Duodenal mucosa (tissue), 2 donors: Measurements from ENCODE around the gene RPRD2.
"Not testable (repeated sequence)": the region's sequence is repeated elsewhere in the genome, so short reads cannot be mapped to it uniquely, and the experiment has no call there.

Experiments
- H3K27ac ChIP-seq: one replicate; pipeline ENCODE4 v1.7.0; 2013; ENCODE audit warnings: low read depth, low read length
- H3K27me3 ChIP-seq, 2 donors: one replicate each; pipeline ENCODE4 v1.7.0; 2013; ENCODE audit warnings: low read length in 2 of 2, control low read depth in 1 of 2; ENCODE audit not compliant: insufficient read depth in 2 of 2, control insufficient read depth in 1 of 2
- H3K36me3 ChIP-seq, 2 donors: one replicate each; pipeline ENCODE4 v1.7.0; 2013; ENCODE audit warnings: low read length in 2 of 2, control low read depth in 1 of 2; ENCODE audit not compliant: insufficient read depth in 2 of 2, control insufficient read depth in 1 of 2
- H3K4me1 ChIP-seq, 2 donors: one replicate each; pipeline ENCODE4 v1.7.0; 2013; ENCODE audit warnings: low read length in 2 of 2, control low read depth in 1 of 2; ENCODE audit not compliant: insufficient read depth in 2 of 2, control insufficient read depth in 1 of 2
- H3K4me3 ChIP-seq, 2 donors: one replicate each; pipeline ENCODE4 v1.7.0; 2013; ENCODE audit warnings: low read length in 2 of 2, low read depth in 1 of 2
- H3K9ac ChIP-seq, 2 donors: one replicate each; pipeline ENCODE4 v1.7.0; 2013; ENCODE audit warnings: low read length in 2 of 2, low read depth in 1 of 2
- H3K9me3 ChIP-seq, 2 donors: one replicate each; pipeline ENCODE4 v1.7.0; 2013; ENCODE audit warnings: low read length in 2 of 2, control low read depth in 1 of 2; ENCODE audit not compliant: control insufficient read depth in 1 of 2

RPRD2 gene

DNA sequence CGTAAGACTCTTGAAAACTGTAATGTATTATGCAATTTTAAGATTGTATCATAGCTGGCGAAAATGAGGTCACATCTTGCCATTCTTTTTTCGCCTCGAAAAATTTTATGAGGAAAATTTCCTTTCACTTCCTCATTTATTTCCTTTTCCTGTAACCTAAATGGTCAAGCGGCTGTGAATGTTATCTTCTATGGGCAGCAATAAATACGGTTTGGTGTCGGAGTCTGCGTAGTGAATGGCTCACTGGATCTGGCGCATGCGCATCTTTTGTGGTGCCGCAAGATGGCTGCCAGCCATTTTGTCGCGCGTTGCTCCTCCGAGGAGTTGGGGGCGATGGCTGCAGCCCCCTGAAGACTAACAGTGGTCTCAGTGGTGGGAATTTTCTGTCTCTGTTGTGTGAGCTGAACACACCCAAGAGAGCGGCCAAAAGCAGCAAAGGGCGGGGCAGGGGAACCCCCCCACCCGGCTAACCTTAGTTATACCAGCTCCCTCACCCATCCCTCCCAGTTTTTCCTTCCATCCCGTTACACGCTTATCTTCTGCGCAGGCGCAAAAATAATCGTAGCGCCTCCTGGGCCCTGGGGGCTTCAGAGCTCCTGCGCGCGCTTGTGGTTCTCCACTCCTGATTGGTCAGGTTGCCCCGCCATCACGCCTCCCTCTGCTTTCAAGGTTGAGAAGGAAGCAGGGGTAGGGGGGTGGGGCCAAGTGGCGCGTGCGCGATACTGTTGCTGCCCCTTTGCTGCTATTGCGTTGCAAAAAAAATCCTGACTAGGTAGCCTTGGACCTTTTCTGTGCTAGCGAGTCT, at the start of gene RPRD2:
RPRD2 (plus strand) TSS at position 722 of the 805 bp plus-strand sequence. CDS start 568 bp downstream, outside the sequence.
- Histone ChIP-seq H3K4me3 (peak within 1 kb of the TSS; percentile 88 to 96), H3K27me3 (no peaks in the 10 kb centered on the region), H3K9me3 (no peaks in the 10 kb centered on the region), H3K4me1 (peaks cover 4 to 10% of the 10 kb centered on the region in 2 donors), H3K9ac (peak within 1 kb of the TSS; percentile 83 to 97), H3K36me3 (no peaks in the 10 kb centered on the region), H3K27ac (peak within 1 kb of the TSS; percentile 96)

DNA sequence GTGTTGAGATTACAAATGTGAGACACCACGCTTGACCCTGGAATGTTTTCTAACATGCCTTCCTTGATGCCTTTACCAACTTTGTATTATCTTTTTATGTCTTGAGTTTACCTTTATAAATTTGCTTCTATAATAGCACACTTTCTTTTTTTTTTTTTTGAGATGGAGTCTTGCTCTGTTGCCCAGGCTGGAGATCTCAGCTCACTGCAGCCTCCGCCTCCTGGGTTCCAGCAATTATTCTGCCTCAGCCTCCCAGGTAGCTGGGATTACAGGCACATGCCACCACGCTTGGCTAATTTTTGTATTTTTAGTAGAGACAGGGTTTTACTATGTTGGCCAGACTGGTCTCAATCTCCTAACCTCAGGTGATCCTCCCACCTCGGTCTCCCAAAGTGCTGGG, 49.3 kb upstream of the RPRD2 start:
- not testable (repeated sequence) for H3K9me3 ChIP-seq, H3K27me3 ChIP-seq, H3K4me1 ChIP-seq, H3K36me3 ChIP-seq, H3K27ac ChIP-seq, H3K4me3 ChIP-seq, H3K9ac ChIP-seq

DNA sequence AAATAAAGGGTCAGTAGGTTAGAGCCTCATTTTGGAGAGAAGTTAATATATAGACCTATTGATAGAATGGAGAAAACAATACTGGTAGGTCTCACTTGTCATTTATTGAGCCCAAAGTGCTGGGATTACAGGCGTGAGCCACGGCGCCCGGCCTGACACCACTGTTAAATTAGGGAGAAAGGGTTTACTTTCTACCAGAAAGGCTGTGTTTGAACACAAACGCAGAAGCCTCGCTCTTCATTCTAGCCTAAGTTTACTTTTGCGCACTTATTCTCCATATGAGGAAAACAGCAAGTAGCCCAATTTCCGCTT, 43.3 kb upstream of the RPRD2 start:
- Histone ChIP-seq H3K9me3 (no peaks in the 10 kb centered on the region), H3K4me1 (peaks cover 6 to 10% of the 10 kb centered on the region in 2 donors), H3K9ac (peak overlapping the region in 1 of 2 donors; percentile 95)

DNA sequence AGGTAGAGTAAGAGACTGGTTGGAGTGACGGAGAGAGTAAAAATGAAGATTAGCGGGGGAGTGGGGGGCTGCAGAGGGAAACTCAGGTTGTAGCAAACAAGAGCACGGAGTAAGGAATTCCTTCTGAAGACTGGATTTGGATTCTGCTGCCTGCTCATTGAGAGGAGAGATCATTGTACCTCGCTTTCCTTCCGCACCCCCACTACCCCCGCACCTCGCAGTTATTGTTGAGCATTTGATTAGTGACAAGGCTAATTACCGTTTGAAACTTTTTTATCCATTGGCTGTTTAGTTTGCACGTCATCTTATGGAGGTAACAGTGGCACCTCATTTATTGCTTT, 42.2 kb upstream of the RPRD2 start:
- peak overlapping the region; percentile 88 to 95 for H3K9ac ChIP-seq
- peaks cover 6 to 10% of the 10 kb centered on the region in 2 donors for H3K4me1 ChIP-seq
- no peaks in the 10 kb centered on the region for H3K27me3 ChIP-seq
- H3K27ac ChIP-seq, result peak overlapping the region; percentile 72
- H3K4me3 ChIP-seq, result peak overlapping the region; percentile 88 to 99
- H3K9me3 ChIP-seq, result no peaks in the 10 kb centered on the region
- peaks cover 21 to 22% of the 10 kb centered on the region in 2 donors for H3K36me3 ChIP-seq

More for the DNA sequence above, 43.3 kb upstream of the RPRD2 start:
- Histone ChIP-seq H3K4me3 (peak overlapping the region; percentile 88 to 99), H3K27ac (peak overlapping the region; percentile 20), H3K36me3 (peaks cover 10 to 11% of the 10 kb centered on the region in 2 donors), H3K27me3 (no peaks in the 10 kb centered on the region)

DNA sequence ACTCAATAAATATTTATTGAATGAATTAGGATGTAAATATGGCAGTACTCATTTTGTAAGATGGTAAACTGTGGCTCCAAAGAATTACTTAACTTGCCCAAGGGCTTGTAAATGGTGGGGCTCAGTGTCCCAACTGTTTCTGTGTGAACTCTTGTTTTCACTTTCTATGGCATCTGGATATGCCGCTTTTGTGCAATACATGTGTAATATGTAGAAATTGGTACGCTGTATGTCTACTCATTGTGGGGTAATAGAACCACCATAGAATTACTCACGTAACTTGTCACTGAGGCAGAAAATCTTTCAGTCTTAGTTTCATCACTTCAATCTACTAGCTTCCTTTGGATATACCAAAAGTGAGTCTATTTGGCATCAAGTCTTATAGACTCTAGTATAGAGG, 41.6 kb upstream of the RPRD2 start:
- H3K27ac ChIP-seq, result no peak overlapping the region
- H3K4me1 ChIP-seq, result peaks cover 6 to 10% of the 10 kb centered on the region in 2 donors
- H3K36me3 ChIP-seq, result peaks cover 22 to 28% of the 10 kb centered on the region in 2 donors
- H3K4me3 ChIP-seq, result peak overlapping the region; percentile 88 to 99
- H3K27me3 ChIP-seq, result no peaks in the 10 kb centered on the region
- no peaks in the 10 kb centered on the region for H3K9me3 ChIP-seq
- peak overlapping the region; percentile 88 to 95 for H3K9ac ChIP-seq

DNA sequence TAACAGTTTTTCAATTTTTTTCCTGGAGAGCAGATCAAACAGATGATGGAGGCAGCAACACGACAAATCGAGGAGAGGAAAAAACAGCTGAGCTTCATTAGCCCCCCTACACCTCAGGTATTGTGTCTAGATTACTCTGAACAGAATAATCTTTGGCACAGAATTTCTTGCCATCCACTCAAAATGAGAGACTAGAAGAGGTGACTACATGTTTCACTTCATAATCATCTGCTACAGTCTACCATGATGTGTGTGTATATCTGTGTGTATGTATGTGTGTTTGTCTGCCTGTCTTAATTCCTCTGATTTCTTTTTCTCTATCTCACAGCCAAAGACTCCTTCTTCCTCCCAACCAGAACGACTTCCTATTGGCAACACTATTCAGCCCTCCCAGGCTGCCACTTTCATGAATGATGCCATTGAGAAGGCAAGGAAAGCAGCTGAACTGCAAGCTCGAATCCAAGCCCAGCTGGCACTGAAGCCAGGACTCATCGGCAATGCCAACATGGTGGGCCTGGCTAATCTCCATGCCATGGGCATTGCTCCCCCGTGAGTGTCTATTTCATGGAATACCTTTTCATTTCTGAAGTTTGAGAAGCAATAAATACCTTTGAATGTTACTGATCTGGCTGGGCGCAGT, 31.2 kb upstream of the RPRD2 start:
- no peaks in the 10 kb centered on the region for H3K4me1 ChIP-seq
- no peak overlapping the region for H3K9ac ChIP-seq
- H3K9me3 ChIP-seq, result no peaks in the 10 kb centered on the region
- no peaks in the 10 kb centered on the region for H3K27me3 ChIP-seq
- H3K36me3 ChIP-seq, result peaks cover 37 to 79% of the 10 kb centered on the region in 2 donors
- H3K27ac ChIP-seq, result no peak overlapping the region
- no peak overlapping the region for H3K4me3 ChIP-seq

DNA sequence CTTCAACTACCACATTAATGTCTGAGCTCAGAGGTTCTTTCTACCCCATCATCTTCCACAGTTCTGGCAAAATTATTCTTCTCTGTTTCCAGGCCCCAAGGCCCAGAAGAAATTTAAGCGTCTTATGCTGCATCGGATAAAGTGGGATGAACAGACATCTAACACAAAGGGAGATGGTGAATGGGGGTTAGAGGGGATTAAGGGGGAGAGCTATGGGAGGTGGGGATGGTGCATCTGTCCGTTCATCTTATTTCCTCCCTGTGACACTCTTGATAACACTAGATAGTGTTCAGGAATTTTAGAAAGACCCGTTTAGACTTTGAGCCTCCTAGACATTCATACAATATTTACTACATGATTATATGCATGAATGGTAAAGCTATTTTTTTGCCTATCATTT, 17.6 kb upstream of the RPRD2 start:
- Histone ChIP-seq H3K36me3 (peaks cover 25 to 73% of the 10 kb centered on the region in 2 donors), H3K27ac (no peak overlapping the region), H3K4me1 (no peaks in the 10 kb centered on the region), H3K9ac (no peak overlapping the region), H3K9me3 (no peaks in the 10 kb centered on the region), H3K4me3 (no peak overlapping the region), H3K27me3 (no peaks in the 10 kb centered on the region)

DNA sequence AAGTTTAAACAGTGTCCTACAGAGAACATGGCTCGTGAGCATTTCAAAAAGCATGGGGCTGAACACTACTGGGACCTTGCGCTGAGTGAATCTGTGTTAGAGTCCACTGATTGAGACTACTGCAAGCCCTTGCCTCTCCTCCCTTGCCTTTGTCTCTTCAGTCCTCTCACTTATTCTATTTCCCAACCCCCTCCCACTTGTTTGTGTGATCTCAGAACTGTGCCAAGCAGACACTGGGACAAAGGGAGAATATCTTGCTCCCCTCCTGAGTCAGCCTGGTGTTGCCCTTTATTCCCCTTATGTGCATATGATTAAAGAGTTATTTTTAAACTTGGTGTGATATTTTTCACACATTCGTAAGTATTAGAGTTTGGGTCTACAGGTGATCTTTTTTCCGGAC, 11.1 kb upstream of the RPRD2 start:
- Histone ChIP-seq H3K27me3 (no peaks in the 10 kb centered on the region), H3K4me3 (no peak overlapping the region), H3K4me1 (no peaks in the 10 kb centered on the region), H3K27ac (no peak overlapping the region), H3K9ac (no peak overlapping the region), H3K9me3 (no peaks in the 10 kb centered on the region), H3K36me3 (peaks cover 11 to 49% of the 10 kb centered on the region in 2 donors)

DNA sequence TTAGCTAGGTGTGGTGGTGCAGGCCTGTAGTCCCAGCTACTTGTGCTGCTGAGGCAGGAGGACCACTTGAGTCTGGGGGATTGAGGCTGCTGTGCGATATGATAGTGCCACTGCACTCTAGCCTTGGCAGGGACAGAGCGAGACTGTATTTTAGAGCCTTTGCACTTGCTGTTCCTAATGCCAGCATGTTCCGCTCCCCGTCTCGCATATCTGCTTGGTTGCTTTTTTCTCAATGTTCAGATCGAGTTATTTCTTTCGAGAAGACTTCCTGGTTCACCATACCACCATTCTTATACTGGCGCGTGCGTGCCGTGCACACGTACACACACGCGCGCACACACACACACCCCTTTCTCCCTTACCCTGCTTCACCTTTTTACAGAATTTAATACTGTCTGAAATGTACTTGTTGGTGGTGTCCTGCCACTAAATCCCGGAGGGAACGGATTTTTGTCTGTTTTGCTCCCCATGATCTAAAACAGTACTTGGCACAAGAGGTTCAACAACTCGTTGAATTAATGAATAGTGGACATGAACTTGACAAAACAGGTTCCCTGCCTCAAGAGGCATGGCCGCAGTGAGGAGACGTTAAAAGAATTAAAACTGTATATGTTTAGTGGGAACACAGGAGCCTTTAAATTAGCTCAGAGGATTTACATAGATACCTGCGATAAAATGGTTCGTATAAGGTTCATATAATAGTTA, 1.1 kb upstream of the RPRD2 start:
- peak overlapping the region; percentile 79 to 97 for H3K9ac ChIP-seq

More for the DNA sequence above, 1.1 kb upstream of the RPRD2 start:
- Histone ChIP-seq H3K27me3 (no peaks in the 10 kb centered on the region), H3K36me3 (no peaks in the 10 kb centered on the region), H3K9me3 (no peaks in the 10 kb centered on the region), H3K4me1 (peaks cover 4 to 9% of the 10 kb centered on the region in 2 donors), H3K27ac (peak overlapping the region; percentile 96), H3K4me3 (peak overlapping the region; percentile 88 to 96)
